Measurements from ENCODE around the gene CFAP68. TPM values are rescaled to one million over a fixed set of nuclear protein-coding genes. Genes with fewer than 3 reads are reported as not detected.

Gene CFAP68
- total RNA-seq, 1 experiment from 2014 or later = 23.4 TPM

DNA sequence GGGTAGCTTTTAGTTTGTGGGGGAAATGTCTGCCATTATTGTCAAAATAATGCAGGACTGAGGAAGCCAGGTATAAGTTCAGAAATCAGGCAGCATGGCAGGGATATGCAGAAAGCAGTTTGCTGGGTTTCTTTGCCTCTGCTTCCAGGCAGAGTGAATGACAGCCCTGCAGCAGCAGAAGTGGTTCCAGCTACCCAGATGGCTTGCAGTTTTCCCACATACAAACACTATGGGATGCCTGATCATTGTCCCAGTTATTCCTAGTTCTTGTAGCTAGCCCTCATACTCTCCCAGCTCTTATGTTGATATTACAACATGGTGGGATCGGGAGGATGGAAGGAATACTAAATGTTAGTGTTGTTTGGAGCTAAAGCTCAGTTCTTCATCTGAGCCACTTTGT is 55.0 kb downstream of the CFAP68 start:
- Histone ChIP-seq H3K4ac (ENCODE audit: low read depth, low read length) (no peak overlapping the region), H2AK5ac (ENCODE audit: insufficient read length, low read length) (no peak overlapping the region), H4K91ac (ENCODE audit: insufficient read length, low read depth, low read length) (no peak overlapping the region), H3K9ac (ENCODE audit: extremely low read depth, insufficient read length, low read length) (no peak overlapping the region), H3K4me1 (ENCODE audit: insufficient read depth, low read length) (peaks cover 5% of the 10 kb centered on the region; the same call in 1 of the 2 replicates), H2BK20ac (ENCODE audit: low read depth, low read length, poor library complexity, severe bottlenecking) (no peak overlapping the region), H2BK15ac (ENCODE audit: low read depth, low read length) (no peak overlapping the region), H3K79me1 (ENCODE audit: insufficient read depth, low read depth, low read length, poor library complexity, severe bottlenecking) (no peaks in the 10 kb centered on the region), H4K5ac (ENCODE audit: insufficient read length, low read depth, low read length) (no peak overlapping the region), H3K27ac (ENCODE audit: insufficient read length, low read depth, low read length) (no peak overlapping the region), H2AFZ (ENCODE audit: low read length) (no peak overlapping the region), H3T11ph (ENCODE audit: low read length) (no peak overlapping the region), H4K20me1 (ENCODE audit: control insufficient read depth, insufficient read depth, insufficient read length) (no peaks in the 10 kb centered on the region), H3K18ac (ENCODE audit: insufficient read length, low read depth, low read length) (no peak overlapping the region), H2BK12ac (ENCODE audit: insufficient read length, low read depth, low read length) (no peak overlapping the region), H3K23me2 (ENCODE audit: insufficient read length, low read depth, low read length, poor library complexity, severe bottlenecking) (peaks cover 5% of the 10 kb centered on the region), H3K23ac (ENCODE audit: insufficient read length, low read depth, low read length) (no peak overlapping the region), H2BK5ac (ENCODE audit: insufficient read length, low read length) (no peak overlapping the region), H2BK120ac (ENCODE audit: low read depth, low read length, poor library complexity, severe bottlenecking) (no peak overlapping the region), H3K79me2 (ENCODE audit: insufficient read depth, low read length) (no peaks in the 10 kb centered on the region), H3K9me3 (ENCODE audit: control insufficient read depth, low read depth, low read length) (no peaks in the 10 kb centered on the region), H4K8ac (replicated peaks; ENCODE audit: insufficient read length, low read depth, low read length) (no peak overlapping the region), H3K56ac (ENCODE audit: insufficient read length, low read depth, low read length) (no peak overlapping the region), H3K14ac (ENCODE audit: insufficient read depth, low read length) (no peak overlapping the region), H3K27me3 (ENCODE audit: insufficient read depth, low read length) (no peaks in the 10 kb centered on the region), H3K4me2 (ENCODE audit: insufficient read depth, insufficient read length, low read length) (no peak overlapping the region)
- TF ChIP-seq, protein P1, sequence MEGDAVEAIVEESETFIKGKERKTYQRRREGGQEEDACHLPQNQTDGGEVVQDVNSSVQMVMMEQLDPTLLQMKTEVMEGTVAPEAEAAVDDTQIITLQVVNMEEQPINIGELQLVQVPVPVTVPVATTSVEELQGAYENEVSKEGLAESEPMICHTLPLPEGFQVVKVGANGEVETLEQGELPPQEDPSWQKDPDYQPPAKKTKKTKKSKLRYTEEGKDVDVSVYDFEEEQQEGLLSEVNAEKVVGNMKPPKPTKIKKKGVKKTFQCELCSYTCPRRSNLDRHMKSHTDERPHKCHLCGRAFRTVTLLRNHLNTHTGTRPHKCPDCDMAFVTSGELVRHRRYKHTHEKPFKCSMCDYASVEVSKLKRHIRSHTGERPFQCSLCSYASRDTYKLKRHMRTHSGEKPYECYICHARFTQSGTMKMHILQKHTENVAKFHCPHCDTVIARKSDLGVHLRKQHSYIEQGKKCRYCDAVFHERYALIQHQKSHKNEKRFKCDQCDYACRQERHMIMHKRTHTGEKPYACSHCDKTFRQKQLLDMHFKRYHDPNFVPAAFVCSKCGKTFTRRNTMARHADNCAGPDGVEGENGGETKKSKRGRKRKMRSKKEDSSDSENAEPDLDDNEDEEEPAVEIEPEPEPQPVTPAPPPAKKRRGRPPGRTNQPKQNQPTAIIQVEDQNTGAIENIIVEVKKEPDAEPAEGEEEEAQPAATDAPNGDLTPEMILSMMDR (conservative IDR thresholded peaks at IDR 0.05) = no peak
- Mint-ChIP-seq H3K4me3 (no peak overlapping the region), H3K36me3 (ENCODE audit: insufficient read depth in 1 of 3, low read depth in 3 of 3) (no peaks in the 10 kb centered on the region), H3K9me3 (no peaks in the 10 kb centered on the region), H3K4me1 (peaks cover 32 to 40% of the 10 kb centered on the region in 2 experiments), H3K27ac (no peak overlapping the region), H3K27me3 (ENCODE audit: low read depth) (peaks cover 1% of the 10 kb centered on the region; the same call in 1 of the 2 replicates)
- WGBS (ENCODE audit: extremely low coverage, insufficient read length, low lambda C conversion rate) = no CpG with 5 or more reads among the region's 1 CpG
- DNase-seq = peak; percentile 15

Other genes with a start within 250 kb of the CFAP68 start
- gene PPP2R1B, start 113.2 kb upstream of the CFAP68 start, total RNA-seq (2021) = 95.5 and 105 TPM in 2 replicates
- gene ALG9, start 8.0 kb upstream of the CFAP68 start, total RNA-seq (2021) = 25.5 and 26.0 TPM in 2 replicates
- gene FDXACB1, start 376 bp upstream of the CFAP68 start, total RNA-seq (2021) = 2.8 and 3.2 TPM in 2 replicates
- 1.1 TPM in 1 of 2 replicates, not detected in the other for gene CRYAB, start 32.2 kb downstream of the CFAP68 start, total RNA-seq (2021)
- 0.22 TPM in 1 of 2 replicates, not detected in the other for gene HSPB2, start 33.2 kb downstream of the CFAP68 start, total RNA-seq (2021)
- 4.0 and 4.4 TPM in 2 replicates for gene C11orf52, start 39.4 kb downstream of the CFAP68 start, total RNA-seq (2021)
- 10.1 and 10.8 TPM in 2 replicates for gene DIXDC1, start 57.8 kb downstream of the CFAP68 start, total RNA-seq (2021)
- 57.3 and 58.4 TPM in 2 replicates for gene DLAT, start 145.9 kb downstream of the CFAP68 start, total RNA-seq (2021)
- gene PIH1D2, start 194.5 kb downstream of the CFAP68 start, total RNA-seq (2021) = 1.1 and 1.4 TPM in 2 replicates
- 22.7 and 25.9 TPM in 2 replicates for gene NKAPD1, start 194.8 kb downstream of the CFAP68 start, total RNA-seq (2021)
- gene TIMM8B, start 207.2 kb downstream of the CFAP68 start, total RNA-seq (2021) = 84.4 and 86.3 TPM in 2 replicates
- 79.6 and 82.3 TPM in 2 replicates for gene SDHD, start 207.3 kb downstream of the CFAP68 start, total RNA-seq (2021)

All from H9 (cell line).